GM12875 (cell line): ENCODE measurements around the gene PAIP2.

Source experiments
- H3K4me3 ChIP-seq: one replicate; pipeline ENCODE4 v1.5.1; 2011; ENCODE audit warnings: low read depth, low read length, control low read depth
- CTCF ChIP-seq: IDR thresholded peaks from 2 replicates; pipeline ENCODE4 v1.5.1; 2011; ENCODE audit warnings: low read depth, mild to moderate bottlenecking, control low read depth, inconsistent platforms, low read length, moderate library complexity, borderline replicate concordance; ENCODE audit not compliant: insufficient read depth

PAIP2 gene

DNA sequence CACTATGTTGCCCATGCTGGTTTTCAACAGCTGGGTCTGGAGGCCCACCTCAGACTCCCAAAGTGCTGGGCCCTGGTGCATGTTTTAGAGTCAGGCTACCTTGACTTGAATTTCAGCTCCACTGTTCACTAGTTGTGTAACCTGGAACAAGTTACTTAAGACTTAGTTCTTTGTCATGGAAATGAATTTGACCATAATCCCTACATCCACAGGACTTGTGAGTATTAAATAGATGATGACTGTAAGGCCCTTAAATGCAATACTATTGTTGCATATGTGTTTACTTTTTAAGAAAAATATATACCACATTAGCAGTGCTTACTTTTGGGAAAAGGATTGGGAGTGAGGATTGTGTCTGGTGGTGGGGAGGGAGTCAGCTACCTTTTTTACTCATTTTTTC lies 16.4 kb downstream of the PAIP2 start:
- H3K4me3 ChIP-seq: no peak overlapping the region
- TF ChIP-seq CTCF: no peak

GRCh38 chr5:139360384-139360783 lies 18.7 kb downstream of the PAIP2 start:
- H3K4me3 ChIP-seq: no peak overlapping the region
- TF ChIP-seq CTCF: no peak

- H3K4me3 ChIP-seq: no peak overlapping the region
- no peak for TF ChIP-seq CTCF
These were observed 20.3 kb downstream of the PAIP2 start for GRCh38 chr5:139361835-139362429.

DNA sequence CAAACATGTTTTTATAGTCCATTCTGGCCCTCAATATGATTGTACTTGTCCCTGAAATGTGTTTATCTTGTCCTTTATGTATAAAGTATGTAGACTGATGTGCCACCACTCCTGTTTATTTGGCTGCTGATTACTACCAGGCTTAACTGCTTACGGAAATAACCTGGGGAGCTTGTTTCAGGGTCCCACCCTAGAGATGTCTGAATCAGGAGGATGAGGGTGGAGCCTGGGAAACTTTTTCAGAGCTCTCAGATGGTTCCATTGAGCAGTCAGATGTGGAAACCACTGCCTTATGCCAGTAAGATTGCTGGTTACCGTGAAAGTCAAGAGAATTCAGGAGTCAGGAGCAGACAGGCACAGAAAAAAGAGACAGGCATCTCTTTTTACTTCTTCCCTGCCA lies 22.3 kb downstream of the PAIP2 start:
- TF ChIP-seq CTCF: no peak
- no peak overlapping the region for H3K4me3 ChIP-seq

DNA sequence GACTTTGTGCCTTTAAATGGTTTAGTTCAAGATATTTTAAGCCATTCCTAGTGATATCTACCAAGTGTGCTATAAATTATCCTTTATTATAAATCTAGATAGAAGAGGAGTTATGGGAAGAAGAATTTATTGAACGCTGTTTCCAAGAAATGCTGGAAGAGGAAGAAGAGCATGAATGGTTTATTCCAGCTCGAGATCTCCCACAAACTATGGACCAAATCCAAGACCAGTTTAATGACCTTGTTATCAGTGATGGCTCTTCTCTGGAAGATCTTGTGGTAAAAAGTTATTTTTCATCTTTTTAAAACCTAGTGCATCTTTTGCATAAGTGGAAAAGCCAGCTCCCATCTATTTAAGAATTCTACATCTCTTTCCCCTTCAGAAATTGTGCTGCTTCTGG lies 22.8 kb downstream of the PAIP2 start:
- H3K4me3 ChIP-seq: no peak overlapping the region
- TF ChIP-seq CTCF: no peak

DNA sequence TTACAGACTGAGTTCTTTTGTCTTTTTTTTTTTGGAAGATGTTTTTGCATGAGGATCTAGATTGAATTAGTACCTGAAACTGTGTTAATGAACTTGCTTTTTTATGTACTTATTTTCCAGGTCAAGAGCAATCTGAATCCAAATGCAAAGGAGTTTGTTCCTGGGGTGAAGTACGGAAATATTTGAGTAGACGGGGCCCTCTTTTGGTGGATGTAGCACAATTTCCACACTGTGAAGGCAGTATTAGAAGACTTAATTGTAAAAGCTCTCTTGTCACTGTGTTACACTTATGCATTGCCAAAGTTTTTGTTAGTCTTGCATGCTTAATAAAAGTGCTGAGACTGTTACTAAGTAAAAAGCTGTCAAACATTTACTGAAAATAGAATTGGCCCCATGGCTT lies 27.0 kb downstream of the PAIP2 start:
- TF ChIP-seq CTCF: no peak
- no peak overlapping the region for H3K4me3 ChIP-seq

GRCh38 chr5:139369181-139369580 lies 27.5 kb downstream of the PAIP2 start:
- no peak for TF ChIP-seq CTCF
- no peak overlapping the region for H3K4me3 ChIP-seq
